ENCODE data around the gene LDLRAD3. TPM values are rescaled to one million over a fixed set of nuclear protein-coding genes. Genes with fewer than 3 reads are reported as not detected.

Gene LDLRAD3
- total RNA-seq, 1 experiment from 2014 or later, result 28.1 TPM

GRCh38 chr11:36162006-36162882, 218.4 kb downstream of the LDLRAD3 start:
- H3K4me1 ChIP-seq (ENCODE audit: control insufficient read depth, insufficient read depth, low read length), result no peaks in the 10 kb centered on the region
- H3K27me3 ChIP-seq (ENCODE audit: control insufficient read depth, insufficient read depth, low read length), result no peaks in the 10 kb centered on the region
- no peak overlapping the region for H3K4me3 ChIP-seq (ENCODE audit: low read depth in 2 of 2, low read length in 2 of 2)
- H3K9me3 ChIP-seq (ENCODE audit: control insufficient read depth, insufficient read depth, low read depth, low read length), result no peaks in the 10 kb centered on the region
- H3K27ac ChIP-seq (ENCODE audit: low read length), result no peak overlapping the region
- TF ChIP-seq TCF7L2 (IDR thresholded peaks at IDR 0.05; ENCODE audit: low read depth, low read length), result no peak
- no peak for TF ChIP-seq REST (IDR thresholded peaks at IDR 0.05; ENCODE audit: insufficient read depth in 1 of 2, low read depth in 2 of 2, low read length in 1 of 2)
- no peak for TF ChIP-seq SIN3A (IDR thresholded peaks at IDR 0.05; ENCODE audit: borderline replicate concordance, insufficient read depth, low read depth, low read length)
- TF ChIP-seq CTCF (IDR thresholded peaks at IDR 0.05), result no peak
- TF ChIP-seq POLR2AphosphoS5 (IDR thresholded peaks at IDR 0.05; ENCODE audit: low read depth, low read length), result no peak
- H3K36me3 ChIP-seq (ENCODE audit: control insufficient read depth, insufficient read depth, low read length), result no peaks in the 10 kb centered on the region
- no peak for ATAC-seq
- DNase-seq (ENCODE audit: low read depth, low spot score), result no peak
- ChIA-PET POLR2A (no interaction called here), CTCF (interaction anchor here (0.5 kb wide), 1 partner anchor 18 kb away, joined by 3 read pairs; no protein-coding TSS in a partner anchor)
- in situ Hi-C loops (cut with HindIII; ENCODE audit: low pct_unique_long_range_greater_than_20kb, low sequenced_read_pairs) (no loop called here), intact Hi-C loops (cut with micrococcal nuclease; ENCODE audit: unreplicated experiment) (no loop called here)
- BruUV-seq (replicated peaks), result no TSS peak

GRCh38 chr11:36162883-36163434, 219.1 kb downstream of the LDLRAD3 start:
- H3K27me3 ChIP-seq (ENCODE audit: control insufficient read depth, insufficient read depth, low read length), result no peaks in the 10 kb centered on the region
- ATAC-seq (no peak), DNase-seq (ENCODE audit: low read depth, low spot score) (no peak)
- in situ Hi-C loops (cut with HindIII; ENCODE audit: low pct_unique_long_range_greater_than_20kb, low sequenced_read_pairs) (no loop called here), intact Hi-C loops (cut with micrococcal nuclease; ENCODE audit: unreplicated experiment) (no loop called here)
- H3K9me3 ChIP-seq (ENCODE audit: control insufficient read depth, insufficient read depth, low read depth, low read length), result no peaks in the 10 kb centered on the region
- H3K4me1 ChIP-seq (ENCODE audit: control insufficient read depth, insufficient read depth, low read length), result no peaks in the 10 kb centered on the region
- no peak for TF ChIP-seq POLR2AphosphoS5 (IDR thresholded peaks at IDR 0.05; ENCODE audit: low read depth, low read length)
- no peak for TF ChIP-seq SIN3A (IDR thresholded peaks at IDR 0.05; ENCODE audit: borderline replicate concordance, insufficient read depth, low read depth, low read length)
- no peak for TF ChIP-seq CTCF (IDR thresholded peaks at IDR 0.05)
- no peak for TF ChIP-seq TCF7L2 (IDR thresholded peaks at IDR 0.05; ENCODE audit: low read depth, low read length)
- TF ChIP-seq REST (IDR thresholded peaks at IDR 0.05; ENCODE audit: insufficient read depth in 1 of 2, low read depth in 2 of 2, low read length in 1 of 2), result no peak
- no peak overlapping the region for H3K27ac ChIP-seq (ENCODE audit: low read length)
- ChIA-PET POLR2A (no interaction called here), CTCF (no interaction called here)
- BruUV-seq (replicated peaks), result no TSS peak
- H3K4me3 ChIP-seq (ENCODE audit: low read depth in 2 of 2, low read length in 2 of 2), result no peak overlapping the region
- no peaks in the 10 kb centered on the region for H3K36me3 ChIP-seq (ENCODE audit: control insufficient read depth, insufficient read depth, low read length)

All from Panc1 (cell line).